D341Med (cell line): Measurements from ENCODE around the gene TEX44.

Source experiments
- DNase-seq: peaks from one replicate; pipeline ENCODE4 v3.0.0; 2012; ENCODE audit warnings: low spot score

Gene TEX44

DNA sequence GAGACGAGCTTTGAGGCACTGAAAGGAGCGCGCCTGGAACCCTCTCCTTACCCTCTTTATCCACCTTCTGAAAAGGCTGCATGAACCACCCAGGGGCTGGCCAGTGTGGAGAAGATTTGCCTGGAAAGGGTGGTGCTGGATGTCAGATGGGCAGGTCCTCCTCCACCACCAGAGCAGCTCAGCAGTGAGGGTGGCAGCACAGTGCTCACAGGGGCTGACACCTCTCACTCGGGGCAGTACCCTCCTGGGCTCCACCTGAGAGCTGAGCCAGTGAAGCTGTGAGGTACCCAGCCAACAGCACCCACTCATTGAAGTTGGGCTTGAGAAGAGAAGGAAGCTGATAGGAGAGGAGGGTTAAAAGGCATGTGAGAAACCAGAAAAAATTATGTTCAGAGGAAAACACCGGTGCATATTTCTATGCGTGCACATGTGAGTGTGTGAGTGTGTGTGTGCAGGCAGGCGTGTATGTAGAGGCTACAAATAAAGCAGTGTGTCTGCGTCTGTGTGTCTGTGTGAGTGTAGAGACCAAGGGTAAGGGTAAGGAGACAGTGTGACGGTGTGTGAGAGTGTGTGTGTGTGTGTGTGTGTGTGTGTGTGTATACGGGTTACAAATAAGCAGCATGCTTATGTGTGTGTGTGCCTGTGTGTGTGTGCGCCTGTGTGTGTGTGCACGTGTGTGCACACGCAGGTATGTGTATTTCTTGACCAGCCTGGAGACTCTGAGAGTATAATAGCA, 40.7 kb downstream of the TEX44 start:
- no peak for DNase-seq

DNA sequence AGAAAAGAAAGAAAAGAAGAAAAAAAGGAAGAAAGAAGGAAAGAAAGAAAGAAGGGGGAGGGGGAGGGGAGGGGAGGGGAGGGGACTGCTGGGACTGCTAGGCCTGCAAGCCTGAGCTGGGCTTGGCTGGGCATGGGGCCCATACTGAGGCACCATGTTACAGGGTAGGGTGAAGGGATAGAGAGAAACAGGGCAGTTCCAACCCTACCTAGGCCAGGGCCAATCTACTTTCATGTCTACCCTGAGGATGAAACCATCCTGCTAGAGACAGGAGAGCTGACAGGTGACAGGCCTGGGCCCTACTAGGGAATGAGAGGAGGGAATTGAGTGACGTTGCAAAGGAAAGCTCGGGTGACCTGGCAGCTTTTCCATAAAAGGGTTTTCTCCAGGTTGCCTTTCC, 41.7 kb downstream of the TEX44 start:
- DNase-seq: no peak

DNA sequence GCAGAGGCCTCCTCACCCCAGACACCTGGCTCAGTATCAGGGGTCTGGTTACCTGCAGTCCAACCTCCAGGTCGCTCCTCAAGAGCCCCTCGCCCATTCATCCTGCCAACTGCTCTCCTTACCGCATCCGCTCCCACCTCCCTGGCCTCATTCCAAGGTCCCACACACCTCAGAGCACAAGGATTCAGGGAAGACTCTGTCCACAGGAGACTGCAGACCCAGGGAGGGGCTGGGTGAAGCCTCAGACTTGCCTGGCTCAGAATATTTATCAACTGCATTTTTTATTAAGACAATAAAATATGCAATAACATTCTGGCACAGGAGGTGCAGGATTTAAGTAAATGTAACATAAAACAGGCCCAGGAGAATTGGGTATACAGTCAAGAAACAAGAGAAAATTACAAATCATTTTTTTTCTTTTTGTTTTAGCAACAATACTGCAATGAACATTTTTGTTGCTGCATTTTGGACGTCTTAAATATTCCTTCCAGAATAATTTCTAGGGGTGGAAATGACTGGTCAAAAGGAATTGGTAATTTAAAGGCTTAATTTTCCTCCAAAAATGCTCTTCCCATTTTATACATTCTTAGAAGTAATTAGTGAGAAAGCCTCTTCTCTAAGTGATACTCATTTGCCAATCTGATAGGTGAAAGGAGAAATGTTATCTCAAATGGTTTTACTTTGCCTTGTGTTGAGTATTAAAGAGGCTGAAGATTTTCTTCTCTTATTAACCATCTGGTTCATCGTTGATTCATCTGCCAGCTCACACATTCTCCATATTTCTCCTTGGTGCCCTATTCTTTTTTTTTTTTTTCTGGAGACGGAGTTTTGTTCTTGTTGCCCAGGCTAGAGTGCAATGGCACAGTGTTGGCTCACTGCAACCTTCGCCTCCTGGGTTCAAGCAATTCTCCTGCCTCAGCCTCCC, 42.5 kb downstream of the TEX44 start:
- DNase-seq: no peak

DNA sequence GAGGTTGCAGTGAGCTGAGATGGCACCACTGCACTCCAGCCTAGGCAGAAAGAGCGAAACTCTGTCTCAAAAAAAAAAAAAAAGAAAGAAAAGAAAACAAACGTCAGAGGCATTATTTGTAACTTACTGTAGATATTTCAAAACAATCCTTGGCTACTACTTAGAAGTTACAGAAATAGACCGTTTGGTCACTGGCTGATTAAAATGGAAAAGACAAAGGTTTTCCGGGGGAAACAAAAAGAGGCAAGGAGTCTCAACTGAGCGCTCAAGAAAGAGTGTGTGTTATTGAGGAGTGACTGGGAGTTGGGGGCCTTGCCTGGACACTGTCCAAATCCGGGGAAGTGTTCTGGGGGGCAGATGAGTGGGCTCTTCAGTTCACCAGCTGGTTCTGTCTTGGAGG, 47.6 kb downstream of the TEX44 start:
- no peak for DNase-seq

DNA sequence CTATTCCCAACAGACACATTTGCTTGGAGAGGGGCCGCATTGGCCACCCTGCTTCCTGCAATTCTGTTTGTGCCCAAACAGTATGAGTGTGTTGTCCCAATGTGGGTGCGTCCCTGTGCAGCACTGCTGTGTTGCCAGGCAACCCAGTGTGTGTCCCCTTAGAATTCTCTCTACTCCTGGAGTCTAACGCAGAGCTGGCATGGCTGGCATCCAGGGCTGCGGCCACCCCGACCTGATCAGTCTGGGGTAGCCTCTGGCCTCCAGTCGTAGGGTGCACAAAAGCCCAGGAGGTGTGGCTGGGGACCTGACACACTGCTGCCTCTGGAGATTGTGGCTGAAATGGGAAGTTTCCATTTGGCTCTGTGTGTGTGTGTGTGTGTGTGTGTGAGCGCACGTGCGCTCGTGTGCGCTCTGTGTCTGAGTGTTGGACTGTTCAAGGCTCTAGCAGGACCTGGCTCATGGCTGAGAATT, 48.0 kb downstream of the TEX44 start:
- no peak for DNase-seq

DNA sequence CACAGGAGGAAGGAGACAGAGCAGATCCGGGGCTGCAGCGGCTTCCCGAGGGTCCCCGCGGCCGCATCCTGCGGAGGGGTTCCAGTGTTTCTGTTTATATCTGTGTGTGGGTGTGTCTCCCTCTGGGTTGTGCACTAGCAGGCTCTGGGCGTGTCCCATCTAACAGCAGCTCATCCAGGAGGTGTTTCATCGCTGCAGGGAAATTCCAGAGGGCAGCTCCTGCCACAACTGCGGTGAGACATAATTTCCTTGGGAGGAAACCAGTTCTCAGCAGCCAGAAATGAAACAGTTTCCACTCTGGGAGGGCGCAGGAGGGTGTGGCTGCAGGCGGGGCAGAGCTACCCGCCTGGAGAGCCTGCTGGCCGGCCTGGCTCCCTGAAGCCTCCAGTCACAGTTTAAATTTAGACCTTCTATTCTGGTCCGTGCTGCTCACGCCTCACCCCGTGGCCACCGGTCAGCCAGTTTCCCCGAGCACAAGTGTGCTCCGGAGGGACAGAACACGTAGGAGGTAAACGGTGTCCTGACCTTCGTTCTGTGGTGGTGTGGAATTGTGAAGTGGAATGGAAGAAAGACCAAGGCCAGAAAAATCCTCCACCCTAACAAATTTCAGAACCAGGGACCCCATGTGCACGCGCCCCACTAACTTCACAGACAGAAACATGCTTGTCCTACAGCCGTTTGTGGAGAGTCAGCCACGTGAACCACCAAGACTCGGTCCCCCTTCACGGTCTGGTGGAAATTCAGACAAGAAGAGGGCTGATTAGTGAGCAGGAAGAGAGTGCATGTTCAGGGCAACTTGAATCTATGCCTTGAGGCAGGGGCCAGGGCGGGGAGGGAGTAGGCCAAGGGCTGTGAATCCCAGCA, 50.2 kb downstream of the TEX44 start:
- no peak for DNase-seq

DNA sequence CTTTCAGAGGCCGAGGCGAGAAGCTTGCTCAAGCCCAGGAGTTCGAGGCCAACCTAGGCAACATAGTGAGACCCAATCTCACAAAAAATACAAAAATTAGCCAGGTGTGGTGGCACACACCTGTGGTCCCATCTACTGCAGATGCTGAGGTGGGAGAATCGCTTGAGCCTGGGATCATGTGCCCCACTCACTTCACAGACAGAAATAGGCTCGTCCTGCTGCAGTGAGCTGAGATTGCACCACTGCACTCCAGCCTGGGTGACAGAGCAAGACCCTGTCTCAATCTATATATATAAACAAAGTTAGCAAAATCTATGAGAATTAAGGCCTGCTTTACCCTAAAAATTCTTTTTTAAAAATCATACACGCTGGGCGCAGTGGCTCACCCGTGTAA, 50.8 kb downstream of the TEX44 start:
- no peak for DNase-seq
